SK-N-SH (cell line): ENCODE results near the gene EFCAB14.

Experiments
- EZH2phosphoT487 ChIP-seq: fragments of 200-600 bp; sonication (generic); IDR thresholded peaks from 2 replicates; pipeline ENCODE4 v1.6.1; 2017; ENCODE audit warnings: low read depth, mixed run types, mild to moderate bottlenecking, antibody characterized with exemption, moderate library complexity, borderline replicate concordance
- GABPA ChIP-seq: IDR thresholded peaks from 2 replicates; pipeline ENCODE4 v1.4.0; 2012; ENCODE audit warnings: low read depth, mild to moderate bottlenecking

- TF ChIP-seq GABPA = no peak
- TF ChIP-seq EZH2phosphoT487 = no peak
Observed at GRCh38 chr1:46735708-46736324, 16.9 kb upstream of the EFCAB14 start.
